Activated CD8-positive, alpha-beta T cell treated with anti-CD3 and anti-CD28 coated beads for 36 hours (primary cell): Measurements from ENCODE around the gene CTDSP1. TPM values are rescaled to one million over a fixed set of nuclear protein-coding genes. Genes with fewer than 3 reads are reported as not detected.

ENCODE experiments used
- ATAC-seq: fragments of 200-7000 bp; cut with Tn5 transposase; one replicate; pipeline ENCODE4 v1.10.0; 2021; ENCODE audit warnings: mild to moderate bottlenecking, moderate library complexity
- CTCF ChIA-PET: fragments of 350-600 bp; sonication (Branson Sonifier 250); formaldehyde crosslinking; loops from one replicate; lab custom pipeline; 2021; ENCODE audit warnings: antibody characterized with exemption; lab: Charles Lee
- POLR2A ChIA-PET: fragments of 350-600 bp; sonication (Branson Sonifier 250); formaldehyde crosslinking; loops from one replicate; lab custom pipeline; 2021; ENCODE audit warnings: antibody characterized with exemption; lab: Charles Lee
- DNase-seq: peaks from one replicate; pipeline ENCODE4 v3.0.0-alpha.2; 2020
- H3K27ac Mint-ChIP-seq: one replicate; pipeline ENCODE4 v1.8.0; 2021; ENCODE audit warnings: mild to moderate bottlenecking, mixed read lengths
- H3K27me3 Mint-ChIP-seq: one replicate; pipeline ENCODE4 v1.8.0; 2021; ENCODE audit warnings: mixed read lengths
- H3K36me3 Mint-ChIP-seq: one replicate; pipeline ENCODE4 v1.8.0; 2021; ENCODE audit warnings: low read depth, mixed read lengths
- H3K4me1 Mint-ChIP-seq: one replicate; pipeline ENCODE4 v1.8.0; 2021; ENCODE audit warnings: low read depth, mixed read lengths
- H3K4me3 Mint-ChIP-seq: one replicate; pipeline ENCODE4 v1.8.0; 2021; ENCODE audit warnings: mild to moderate bottlenecking, moderate library complexity, mixed read lengths
- H3K9me3 Mint-ChIP-seq: one replicate; pipeline ENCODE4 v1.8.0; 2021; ENCODE audit warnings: mixed read lengths
- CTCF ChIP-seq: fragments of 200-600 bp; IDR thresholded peaks from one replicate; pipeline ENCODE4 v1.8.0; 2022; ENCODE audit warnings: antibody characterized with exemption, mild to moderate bottlenecking
- intact Hi-C: fragments of 100-400 bp; cut with micrococcal nuclease; formaldehyde crosslinking; loops from one replicate; pipeline ENCODE4 v1.10.0; 2022
- total RNA-seq, 2 experiments: library from RNA; stranded (reverse); gene quantifications; one replicate each; pipeline ENCODE4 v1.2.3, GENCODE V29; 2021

The CTDSP1 gene
- total RNA-seq, 2 experiments from 2014 or later: 85.8 to 94.7 TPM

DNA sequence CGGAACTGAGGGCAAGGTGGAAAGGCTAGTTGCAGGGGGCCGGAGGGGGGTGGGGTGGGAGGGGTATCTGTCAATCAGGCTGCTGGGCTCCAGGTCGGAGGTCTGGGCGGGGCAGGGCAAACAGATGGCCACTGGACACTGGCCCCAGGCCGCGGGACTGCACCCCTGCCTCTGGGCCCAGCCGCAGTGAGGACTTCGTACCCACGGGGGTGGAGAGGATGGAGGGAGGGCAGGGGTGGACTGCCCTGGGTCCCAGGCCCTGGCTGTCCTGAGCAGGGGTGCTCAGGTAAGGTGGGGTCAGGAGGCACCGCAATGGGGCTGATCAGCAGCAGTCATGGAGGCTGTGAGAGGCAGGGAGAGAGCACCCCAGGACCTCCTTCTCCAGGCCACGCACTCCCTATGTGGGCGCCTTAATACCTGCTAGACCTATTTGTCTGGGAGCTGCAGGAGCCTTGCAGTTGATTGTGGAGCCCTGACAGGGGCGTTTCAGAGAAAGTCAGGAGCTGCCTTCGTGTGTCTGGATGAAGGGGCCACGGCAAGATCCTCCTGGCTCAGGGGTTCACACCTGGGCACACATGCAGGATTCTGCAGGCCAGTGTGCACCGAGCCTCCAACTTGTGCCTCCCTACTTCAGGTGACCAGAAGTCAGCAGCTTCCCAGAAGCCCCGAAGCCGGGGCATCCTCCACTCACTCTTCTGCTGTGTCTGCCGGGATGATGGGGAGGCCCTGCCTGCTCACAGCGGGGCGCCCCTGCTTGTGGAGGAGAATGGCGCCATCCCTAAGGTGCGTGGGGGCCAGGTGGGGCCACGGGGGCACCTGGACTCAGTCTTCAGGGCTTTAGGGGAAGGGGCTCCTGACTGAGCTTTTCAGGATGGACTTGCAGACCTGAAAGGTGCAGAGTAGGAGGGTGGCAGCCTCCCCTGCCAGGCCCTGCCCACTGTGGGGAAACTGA is 1.5 kb downstream of the CTDSP1 start:
- CTCF ChIA-PET: no interaction called here
- peak overlapping the region; percentile 86 for H3K4me3 Mint-ChIP-seq

GRCh38 chr2:218401890-218402289 is 2.2 kb downstream of the CTDSP1 start:
- Mint-ChIP-seq H3K27me3 (no peaks in the 10 kb centered on the region), H3K4me1 (peaks cover 40% of the 10 kb centered on the region), H3K4me3 (peak overlapping the region; percentile 86), H3K9me3 (no peaks in the 10 kb centered on the region), H3K27ac (peak overlapping the region; percentile 49), H3K36me3 (peaks cover 26% of the 10 kb centered on the region)
- ATAC-seq: no peak
- no peak for TF ChIP-seq CTCF
- intact Hi-C loops: loop anchor here (10.0 kb wide), 1 partner anchor 63 kb away; no protein-coding TSS in a partner anchor
- ChIA-PET CTCF (no interaction called here), POLR2A (interaction anchor here (1.1 to 1.5 kb wide), 3 partner anchors 10 to 112 kb away, joined by 3 to 4 read pairs (median 3); no protein-coding TSS in a partner anchor)
- DNase-seq: no peak

More for the DNA sequence above, 1.5 kb downstream of the CTDSP1 start:
- ATAC-seq (no peak), DNase-seq (peak; percentile 11)
- H3K36me3 Mint-ChIP-seq: peaks cover 26% of the 10 kb centered on the region
- H3K9me3 Mint-ChIP-seq: no peaks in the 10 kb centered on the region
- peaks cover 37% of the 10 kb centered on the region for H3K4me1 Mint-ChIP-seq
- intact Hi-C loops: loop anchor here (10.0 kb wide), 1 partner anchor 64 kb away; no protein-coding TSS in a partner anchor
- peak overlapping the region; percentile 49 for H3K27ac Mint-ChIP-seq
- no peak for TF ChIP-seq CTCF
- POLR2A ChIA-PET: interaction anchor here (1.1 to 2.0 kb wide), 6 partner anchors 11 to 258 kb away, joined by 3 to 6 read pairs (median 4); partner anchors contain the start of genes AAMP, BCS1L, PNKD and ZNF142
- no peaks in the 10 kb centered on the region for H3K27me3 Mint-ChIP-seq

DNA sequence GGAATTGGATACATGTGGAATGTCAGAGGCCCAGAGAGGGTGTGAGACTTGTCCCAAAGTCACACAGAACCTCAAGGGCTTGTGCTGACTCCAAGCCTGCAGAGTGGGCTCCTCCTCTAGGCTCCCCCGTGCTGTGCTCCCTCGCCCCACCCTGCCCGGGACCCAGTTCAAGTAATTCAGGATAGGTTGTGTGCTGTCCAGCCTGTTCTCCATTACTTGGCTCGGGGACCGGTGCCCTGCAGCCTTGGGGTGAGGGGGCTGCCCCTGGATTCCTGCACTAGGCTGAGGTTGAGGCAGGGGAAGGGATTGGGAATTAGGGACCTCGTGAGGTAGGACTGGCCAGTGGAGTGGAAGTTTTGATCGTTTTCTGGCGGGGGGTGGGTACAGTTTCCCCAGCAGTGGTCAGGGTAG is 2.8 kb downstream of the CTDSP1 start:
- H3K27ac Mint-ChIP-seq: no peak overlapping the region
- TF ChIP-seq CTCF: no peak
- no peaks in the 10 kb centered on the region for H3K9me3 Mint-ChIP-seq
- ATAC-seq: no peak
- ChIA-PET CTCF (no interaction called here), POLR2A (interaction anchor here (1.3 kb wide), 1 partner anchor 256 kb away, joined by 4 read pairs; the partner anchor contains the start of genes BCS1L and ZNF142)
- no peak overlapping the region for H3K4me3 Mint-ChIP-seq
- peaks cover 2% of the 10 kb centered on the region for H3K27me3 Mint-ChIP-seq
- H3K4me1 Mint-ChIP-seq: peaks cover 40% of the 10 kb centered on the region
- DNase-seq: no peak
- peaks cover 26% of the 10 kb centered on the region for H3K36me3 Mint-ChIP-seq
- intact Hi-C loops: loop anchor here (10.0 kb wide), 1 partner anchor 62 kb away; no protein-coding TSS in a partner anchor

GRCh38 chr2:218402911-218403411 is 3.3 kb downstream of the CTDSP1 start:
- TF ChIP-seq CTCF: no peak
- Mint-ChIP-seq H3K36me3 (peaks cover 26% of the 10 kb centered on the region), H3K4me3 (no peak overlapping the region), H3K27me3 (peaks cover 4% of the 10 kb centered on the region), H3K9me3 (no peaks in the 10 kb centered on the region), H3K4me1 (peaks cover 40% of the 10 kb centered on the region), H3K27ac (no peak overlapping the region)
- intact Hi-C loops: loop anchor here (10.0 kb wide), 1 partner anchor 62 kb away; no protein-coding TSS in a partner anchor
- POLR2A ChIA-PET: interaction anchor here (1.3 kb wide), 1 partner anchor 256 kb away, joined by 4 read pairs; the partner anchor contains the start of genes BCS1L and ZNF142
- ATAC-seq (no peak), DNase-seq (no peak)
- CTCF ChIA-PET: no interaction called here
